SJSA1 (cell line): ENCODE results near the gene RNF214. TPM values are rescaled to one million over a fixed set of nuclear protein-coding genes. Genes with fewer than 3 reads are reported as not detected.

Source experiments
- DNase-seq, 2 experiments: peaks; one replicate each; pipeline ENCODE4 v3.0.0-alpha.2; 2015 to 2020; ENCODE audit warnings: low spot score in 2 of 2, low read depth in 1 of 2
- H3K27ac ChIP-seq: fragments of 250-450 bp; sonication (Bioruptor Pico); 2 replicates; pipeline ENCODE4 v1.5.1; 2020; ENCODE audit warnings: mild to moderate bottlenecking, moderate library complexity
- H3K27me3 ChIP-seq: fragments of 250-450 bp; sonication (Bioruptor Pico); replicated peaks from 2 replicates; pipeline ENCODE4 v1.5.1; 2020; ENCODE audit warnings: mild to moderate bottlenecking, moderate library complexity
- H3K36me3 ChIP-seq: fragments of 250-450 bp; sonication (Bioruptor Pico); 2 replicates; pipeline ENCODE4 v1.5.1; 2020; ENCODE audit warnings: mild to moderate bottlenecking
- H3K4me1 ChIP-seq: fragments of 250-450 bp; sonication (Bioruptor Pico); replicated peaks from 2 replicates; pipeline ENCODE4 v1.6.1; 2021; ENCODE audit warnings: mild to moderate bottlenecking
- H3K4me3 ChIP-seq: fragments of 250-450 bp; sonication (Bioruptor Pico); 2 replicates; pipeline ENCODE4 v1.5.1; 2020; ENCODE audit warnings: mild to moderate bottlenecking
- H3K9me3 ChIP-seq: fragments of 250-450 bp; sonication (Bioruptor Pico); replicated peaks from 2 replicates; pipeline ENCODE4 v1.5.1; 2020; ENCODE audit warnings: mild to moderate bottlenecking
- total RNA-seq: library from RNA; depleted of rRNA; stranded (reverse); fragments of >200 nt; shearing (Covaris generic); gene quantifications from 2 replicates; pipeline ENCODE4 v1.2.3, GENCODE V29; 2014

RNF214 gene
- total RNA-seq, 1 experiment from 2014 or later = 5.0 TPM

DNA sequence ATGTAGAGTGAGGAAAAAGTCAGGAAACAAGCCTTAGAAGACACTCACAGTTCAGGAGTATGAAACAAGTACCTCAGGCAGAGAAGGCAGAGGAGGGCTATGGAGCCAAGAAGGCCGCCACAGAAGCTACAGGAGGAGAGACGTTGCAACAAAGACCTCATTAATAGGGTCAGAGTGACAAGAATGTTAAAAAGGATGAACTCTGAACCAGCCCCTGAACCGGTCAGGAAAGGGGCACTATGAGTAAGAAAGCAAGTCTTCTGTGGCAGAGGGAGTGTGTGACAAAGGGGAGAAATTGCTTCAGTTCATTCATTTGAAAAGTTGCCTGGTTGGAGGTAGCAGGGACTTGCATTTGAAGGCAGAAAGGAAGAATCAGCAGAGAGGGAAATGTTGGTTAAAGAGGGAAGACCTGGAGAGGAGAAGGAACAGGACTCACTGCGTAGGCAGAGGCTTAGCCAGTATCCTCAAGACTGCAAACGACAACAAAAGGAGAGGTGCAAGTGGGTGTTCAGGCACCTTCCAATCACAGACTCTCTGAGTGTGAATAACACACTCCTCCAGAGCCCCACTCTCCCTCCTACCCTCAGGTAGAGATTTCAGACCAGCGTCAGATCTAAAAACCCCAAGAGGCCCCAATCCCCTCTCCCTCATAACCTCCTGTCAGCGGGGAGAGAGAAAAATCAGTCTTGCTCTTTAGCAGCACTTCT lies 17.9 kb upstream of the RNF214 start:
- no peak for DNase-seq
- Histone ChIP-seq H3K27ac (no peak overlapping the region), H3K36me3 (peaks cover 11% of the 10 kb centered on the region), H3K9me3 (no peaks in the 10 kb centered on the region), H3K4me3 (no peak overlapping the region), H3K4me1 (no peaks in the 10 kb centered on the region), H3K27me3 (no peaks in the 10 kb centered on the region)

DNA sequence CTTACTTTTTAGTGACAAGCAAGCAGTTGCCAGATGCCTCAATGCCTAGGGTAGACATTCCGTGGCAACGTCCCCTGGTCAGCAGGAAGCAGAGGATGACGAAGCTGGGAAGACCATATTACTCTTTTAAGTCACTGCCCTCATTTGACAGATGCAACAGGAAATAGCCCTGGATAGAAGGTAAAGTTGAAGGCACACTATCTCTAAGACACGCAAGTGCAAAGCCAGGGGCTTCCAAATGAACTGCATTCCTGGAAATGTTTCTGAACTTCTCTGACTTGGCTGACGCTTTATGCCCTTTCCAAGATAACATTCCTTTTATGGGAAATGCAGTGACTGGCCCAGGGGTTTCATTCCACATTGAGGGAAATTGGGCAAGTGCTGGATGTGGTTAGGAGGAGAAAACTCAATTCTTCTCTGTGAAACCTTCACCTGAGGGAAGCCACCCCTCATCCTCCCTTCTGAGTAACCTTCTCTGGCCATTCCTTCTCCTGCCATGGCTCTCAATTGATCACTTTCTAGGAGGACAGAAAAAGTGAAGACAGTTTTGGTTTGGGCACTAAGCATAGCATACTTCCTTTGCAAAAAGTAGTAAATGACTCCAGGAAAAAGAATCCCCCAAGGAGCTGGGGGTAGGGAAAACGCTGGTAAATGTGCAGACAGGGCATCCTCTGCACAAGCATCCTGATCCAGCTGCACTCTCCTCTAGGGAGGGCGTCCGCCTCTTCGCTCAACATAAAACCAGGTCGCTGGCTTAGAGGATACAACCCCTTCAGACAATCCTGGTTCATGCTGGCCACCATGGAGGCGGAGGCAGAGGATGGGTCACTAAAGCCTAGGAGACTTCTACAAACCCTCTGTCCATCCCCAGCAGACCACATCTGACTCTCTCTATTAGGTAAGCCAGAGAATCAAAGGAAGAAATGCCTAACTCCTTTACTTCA lies 15.1 kb upstream of the RNF214 start:
- H3K9me3 ChIP-seq = no peaks in the 10 kb centered on the region
- no peaks in the 10 kb centered on the region for H3K4me1 ChIP-seq
- no peak overlapping the region for H3K4me3 ChIP-seq
- no peak overlapping the region for H3K27ac ChIP-seq
- H3K36me3 ChIP-seq = peaks cover 12% of the 10 kb centered on the region
- no peak for DNase-seq
- H3K27me3 ChIP-seq = no peaks in the 10 kb centered on the region

DNA sequence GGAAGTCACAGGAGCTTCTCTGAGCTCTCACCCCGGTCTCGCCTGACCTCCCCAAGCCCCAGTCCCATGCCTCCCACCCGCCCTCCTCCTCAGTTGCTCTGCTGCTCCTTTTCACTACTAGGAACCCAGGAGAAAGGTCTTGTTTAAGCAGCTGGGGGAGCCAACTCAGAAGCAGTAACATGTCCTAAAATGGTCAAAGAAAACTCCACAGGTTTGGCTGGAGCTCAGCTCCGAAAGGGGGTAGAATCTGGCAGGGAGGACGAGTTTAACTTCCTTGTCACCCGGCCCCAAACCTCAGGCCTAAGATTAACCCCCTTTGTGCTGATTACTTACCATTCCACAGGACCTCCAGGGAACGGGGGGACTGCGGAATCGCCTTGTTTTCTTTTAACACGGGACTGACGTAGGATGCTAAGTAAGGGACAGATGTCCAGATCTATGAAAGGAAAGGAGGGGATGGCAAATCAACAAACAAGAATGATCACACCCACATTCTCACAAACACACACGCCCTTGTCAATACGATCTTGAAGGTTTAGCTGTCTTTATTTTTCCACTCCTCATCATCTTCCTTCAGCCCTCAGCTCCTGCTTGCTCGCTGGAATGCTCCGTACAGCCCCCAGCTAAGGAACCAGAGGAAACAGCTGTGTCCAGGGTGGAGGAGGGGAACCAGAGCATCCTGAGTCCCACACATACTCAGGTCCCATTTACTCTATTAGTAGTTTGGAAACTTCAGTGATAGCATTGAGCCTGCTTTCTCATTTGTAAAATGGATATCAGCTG lies 14.1 kb upstream of the RNF214 start:
- Histone ChIP-seq H3K4me1 (no peaks in the 10 kb centered on the region), H3K36me3 (peaks cover 12% of the 10 kb centered on the region), H3K27me3 (no peaks in the 10 kb centered on the region), H3K27ac (no peak overlapping the region), H3K9me3 (no peaks in the 10 kb centered on the region), H3K4me3 (no peak overlapping the region)
- DNase-seq = no peak

DNA sequence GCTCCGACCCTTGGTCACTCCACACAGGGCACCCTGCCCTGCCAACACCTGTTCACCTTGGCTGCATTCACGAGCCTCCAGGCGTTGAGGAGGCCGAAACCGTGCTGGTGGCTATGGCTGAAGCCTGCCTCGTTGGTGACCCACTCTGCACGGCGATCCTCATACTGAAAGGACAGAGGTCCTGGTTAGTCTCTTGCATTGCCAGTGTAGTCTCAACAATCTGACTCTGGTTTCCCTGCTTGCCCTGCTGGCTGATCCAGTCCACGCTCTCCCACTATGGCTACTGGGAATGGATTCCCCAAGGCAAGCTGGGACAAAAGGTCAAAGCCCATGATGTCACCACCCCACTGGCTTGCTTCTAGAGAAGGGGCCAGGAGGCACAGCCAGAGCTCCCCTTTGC lies 13.5 kb upstream of the RNF214 start:
- Histone ChIP-seq H3K36me3 (peaks cover 12% of the 10 kb centered on the region), H3K4me3 (no peak overlapping the region), H3K27me3 (no peaks in the 10 kb centered on the region), H3K9me3 (no peaks in the 10 kb centered on the region), H3K27ac (no peak overlapping the region), H3K4me1 (no peaks in the 10 kb centered on the region)
- no peak for DNase-seq

DNA sequence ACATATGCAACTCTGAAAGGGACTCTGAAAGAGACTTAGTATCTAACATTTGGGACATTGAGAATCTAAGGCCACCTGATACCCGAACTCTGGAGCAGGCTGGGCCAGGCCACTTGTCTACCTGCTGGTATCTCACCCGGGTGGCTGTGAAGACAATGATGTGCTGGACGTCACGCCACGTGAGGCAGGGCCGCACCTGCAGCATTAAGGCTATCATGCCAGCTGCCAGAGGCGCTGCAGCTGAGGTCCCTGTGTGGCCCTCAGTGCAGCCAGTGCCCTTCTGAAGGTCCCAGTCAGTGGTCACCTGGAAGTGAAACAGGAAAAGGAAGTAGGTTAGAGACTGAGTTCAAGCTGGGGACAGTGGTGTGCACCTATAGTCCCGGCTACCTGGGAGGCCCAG lies 13.0 kb upstream of the RNF214 start:
- no peak for DNase-seq
- no peak overlapping the region for H3K27ac ChIP-seq
- no peaks in the 10 kb centered on the region for H3K9me3 ChIP-seq
- no peak overlapping the region for H3K4me3 ChIP-seq
- peaks cover 12% of the 10 kb centered on the region for H3K36me3 ChIP-seq
- H3K4me1 ChIP-seq = no peaks in the 10 kb centered on the region
- no peaks in the 10 kb centered on the region for H3K27me3 ChIP-seq

DNA sequence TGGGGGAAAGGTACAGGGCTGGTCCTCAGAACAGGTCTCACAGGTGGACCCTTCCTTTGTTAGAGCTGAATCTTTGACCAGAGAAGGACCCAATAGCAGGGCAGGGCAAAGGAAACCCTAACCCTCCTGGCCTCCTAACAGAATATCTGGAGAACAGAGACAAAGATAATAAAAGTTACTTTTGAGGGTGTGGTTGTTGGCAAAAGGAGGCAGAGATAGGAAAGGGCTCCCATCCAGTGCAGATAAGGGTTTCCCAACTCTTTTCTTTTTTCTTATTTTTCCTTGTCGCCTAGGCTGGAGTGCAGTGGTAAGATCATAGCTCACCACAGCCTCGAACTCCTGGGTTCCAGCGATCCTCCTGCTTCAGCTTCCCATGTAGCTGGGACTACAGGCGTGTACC lies 12.5 kb upstream of the RNF214 start:
- Histone ChIP-seq H3K4me3 (no peak overlapping the region), H3K27ac (no peak overlapping the region)

DNA sequence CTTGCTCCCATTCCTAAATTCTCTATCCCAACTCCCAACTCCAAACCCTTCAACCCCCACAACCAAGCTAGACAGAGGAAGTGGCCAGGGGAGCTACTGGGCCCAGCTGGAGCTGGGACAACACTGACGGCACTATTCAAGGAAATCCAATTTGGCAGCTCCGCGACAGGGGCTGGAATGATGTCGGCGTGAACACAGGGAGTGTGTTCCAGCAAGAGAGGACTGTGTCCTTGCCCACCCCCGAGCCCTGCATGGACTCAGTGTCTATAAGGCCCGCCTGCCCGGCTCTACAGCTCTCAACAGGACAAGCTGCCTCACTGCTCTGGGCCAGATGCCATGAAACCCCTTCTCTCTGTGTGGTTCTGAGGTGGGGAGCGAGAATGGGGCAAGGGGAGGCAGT lies 11.9 kb upstream of the RNF214 start:
- Histone ChIP-seq H3K4me3 (no peak overlapping the region), H3K27ac (no peak overlapping the region), H3K27me3 (no peaks in the 10 kb centered on the region), H3K36me3 (peaks cover 12% of the 10 kb centered on the region), H3K9me3 (no peaks in the 10 kb centered on the region), H3K4me1 (no peaks in the 10 kb centered on the region)
- no peak for DNase-seq

More for the DNA sequence above, 12.5 kb upstream of the RNF214 start:
- H3K4me1 ChIP-seq = no peaks in the 10 kb centered on the region
- H3K27me3 ChIP-seq = no peaks in the 10 kb centered on the region
- no peaks in the 10 kb centered on the region for H3K9me3 ChIP-seq
- DNase-seq = no peak
- H3K36me3 ChIP-seq = peaks cover 12% of the 10 kb centered on the region

DNA sequence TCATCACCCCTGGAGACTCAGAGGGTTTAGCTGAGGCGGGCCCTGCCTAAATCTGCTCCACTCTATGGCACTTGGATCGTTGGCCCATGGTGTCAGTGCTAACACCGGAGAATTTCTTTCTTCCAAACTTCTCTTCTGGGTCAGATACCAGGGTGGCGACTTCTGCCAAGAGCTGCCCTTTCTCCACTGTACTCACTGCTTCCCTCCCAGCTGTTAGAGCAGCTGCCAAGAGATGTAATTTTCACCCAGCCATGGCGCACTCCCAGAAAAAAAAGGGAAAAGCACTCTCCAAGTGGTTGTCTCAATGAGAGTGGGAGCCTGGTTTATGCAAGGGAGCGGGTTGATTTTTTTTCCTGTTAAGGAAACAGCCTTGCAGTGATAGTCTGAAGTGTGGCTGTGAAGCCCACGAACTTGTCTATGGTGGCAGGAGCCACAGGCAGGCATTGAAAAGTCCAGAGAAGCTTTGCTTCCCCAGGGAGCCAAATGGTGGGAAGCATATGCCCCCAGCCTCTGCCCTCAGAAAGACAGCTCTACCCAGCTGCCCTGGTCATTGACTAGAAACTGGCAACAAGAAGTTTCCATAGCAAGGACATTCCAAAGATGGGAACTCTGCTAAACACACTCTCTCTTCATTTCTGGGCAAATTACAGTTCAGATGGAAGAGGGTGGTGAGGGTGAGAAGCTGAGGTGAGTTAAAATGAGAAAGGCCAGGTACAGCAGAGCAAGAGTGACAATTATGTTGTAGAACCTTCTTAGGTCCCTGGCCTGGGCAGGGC lies 11.3 kb upstream of the RNF214 start:
- Histone ChIP-seq H3K9me3 (no peaks in the 10 kb centered on the region), H3K27me3 (no peaks in the 10 kb centered on the region), H3K36me3 (peaks cover 12% of the 10 kb centered on the region), H3K27ac (no peak overlapping the region), H3K4me3 (no peak overlapping the region), H3K4me1 (no peaks in the 10 kb centered on the region)
- no peak for DNase-seq

DNA sequence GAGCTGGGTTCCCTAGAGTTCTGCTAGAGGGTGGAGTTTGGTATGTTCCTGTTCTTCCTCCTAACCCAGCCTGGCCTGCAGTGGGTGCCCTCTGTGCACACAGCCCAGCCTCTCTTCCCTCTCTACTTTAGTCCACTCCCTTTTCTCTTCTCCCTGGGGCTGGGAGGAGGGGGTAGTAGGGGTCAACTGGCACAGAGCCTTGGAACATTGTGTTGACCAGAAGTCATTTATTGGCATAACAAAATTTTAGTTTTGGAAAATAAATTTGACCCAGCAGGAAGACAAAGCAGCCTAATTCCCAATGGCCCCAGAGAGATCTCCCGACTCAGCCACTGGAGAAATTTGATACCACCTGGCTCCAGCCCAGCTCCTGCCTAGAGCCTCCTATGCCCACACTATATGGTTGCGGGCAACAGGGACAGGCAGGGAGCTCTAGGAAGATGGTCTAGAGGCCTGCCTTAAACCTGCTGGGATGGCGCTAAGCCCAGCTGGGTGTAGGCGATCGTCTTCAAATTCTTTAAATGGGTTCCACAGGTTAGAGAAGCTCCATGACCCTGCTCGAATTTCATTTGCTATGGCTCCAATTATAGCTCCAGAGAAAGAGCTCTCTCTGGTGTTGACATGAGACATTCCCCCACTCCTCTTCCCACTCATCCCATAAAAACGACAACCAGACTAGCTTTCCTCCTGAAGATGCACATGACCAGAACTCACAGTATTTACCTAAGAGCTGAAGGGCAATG lies 10.5 kb upstream of the RNF214 start:
- H3K9me3 ChIP-seq = no peaks in the 10 kb centered on the region
- no peaks in the 10 kb centered on the region for H3K27me3 ChIP-seq
- DNase-seq = no peak
- H3K4me1 ChIP-seq = no peaks in the 10 kb centered on the region
- no peak overlapping the region for H3K4me3 ChIP-seq
- H3K36me3 ChIP-seq = peaks cover 12% of the 10 kb centered on the region
- no peak overlapping the region for H3K27ac ChIP-seq

DNA sequence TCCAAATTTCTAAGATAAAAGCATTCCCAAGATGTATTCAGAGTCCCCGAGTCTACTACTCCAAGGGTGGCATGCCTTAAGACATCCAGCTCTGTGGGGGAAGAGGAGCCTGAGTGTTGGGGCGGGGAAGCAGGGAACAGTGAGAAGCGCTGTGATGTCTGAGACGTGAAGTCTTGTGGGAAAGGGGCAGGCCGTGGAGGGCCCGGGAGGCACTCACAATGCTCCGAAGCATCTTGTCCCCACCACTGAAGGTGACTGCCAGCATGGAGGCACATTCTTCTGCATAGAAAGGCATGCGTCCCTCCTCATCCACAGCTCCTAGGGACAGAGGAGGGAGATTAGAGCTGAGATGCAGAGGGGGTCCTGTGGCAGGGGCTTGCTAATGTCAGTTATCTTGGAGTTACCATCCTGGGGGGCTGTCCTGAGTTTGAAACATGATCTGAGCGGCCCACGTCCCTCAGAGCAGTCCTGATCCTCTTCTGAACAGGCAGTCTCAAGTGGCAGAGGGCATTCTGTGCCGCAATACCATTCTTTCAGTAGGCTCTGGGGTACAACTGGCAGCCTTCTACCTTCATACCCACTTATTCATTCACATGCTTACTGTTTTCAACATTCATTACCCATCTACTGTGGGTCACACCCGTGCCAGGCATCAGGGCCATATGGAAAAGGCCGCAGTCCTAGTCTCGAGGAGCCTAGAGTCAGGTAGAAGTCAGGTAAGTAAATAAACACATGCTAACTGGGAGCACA lies 9.3 kb upstream of the RNF214 start:
- DNase-seq = no peak
- Histone ChIP-seq H3K27ac (no peak overlapping the region), H3K9me3 (no peaks in the 10 kb centered on the region), H3K4me3 (no peak overlapping the region), H3K27me3 (no peaks in the 10 kb centered on the region), H3K4me1 (no peaks in the 10 kb centered on the region), H3K36me3 (peaks cover 12% of the 10 kb centered on the region)

DNA sequence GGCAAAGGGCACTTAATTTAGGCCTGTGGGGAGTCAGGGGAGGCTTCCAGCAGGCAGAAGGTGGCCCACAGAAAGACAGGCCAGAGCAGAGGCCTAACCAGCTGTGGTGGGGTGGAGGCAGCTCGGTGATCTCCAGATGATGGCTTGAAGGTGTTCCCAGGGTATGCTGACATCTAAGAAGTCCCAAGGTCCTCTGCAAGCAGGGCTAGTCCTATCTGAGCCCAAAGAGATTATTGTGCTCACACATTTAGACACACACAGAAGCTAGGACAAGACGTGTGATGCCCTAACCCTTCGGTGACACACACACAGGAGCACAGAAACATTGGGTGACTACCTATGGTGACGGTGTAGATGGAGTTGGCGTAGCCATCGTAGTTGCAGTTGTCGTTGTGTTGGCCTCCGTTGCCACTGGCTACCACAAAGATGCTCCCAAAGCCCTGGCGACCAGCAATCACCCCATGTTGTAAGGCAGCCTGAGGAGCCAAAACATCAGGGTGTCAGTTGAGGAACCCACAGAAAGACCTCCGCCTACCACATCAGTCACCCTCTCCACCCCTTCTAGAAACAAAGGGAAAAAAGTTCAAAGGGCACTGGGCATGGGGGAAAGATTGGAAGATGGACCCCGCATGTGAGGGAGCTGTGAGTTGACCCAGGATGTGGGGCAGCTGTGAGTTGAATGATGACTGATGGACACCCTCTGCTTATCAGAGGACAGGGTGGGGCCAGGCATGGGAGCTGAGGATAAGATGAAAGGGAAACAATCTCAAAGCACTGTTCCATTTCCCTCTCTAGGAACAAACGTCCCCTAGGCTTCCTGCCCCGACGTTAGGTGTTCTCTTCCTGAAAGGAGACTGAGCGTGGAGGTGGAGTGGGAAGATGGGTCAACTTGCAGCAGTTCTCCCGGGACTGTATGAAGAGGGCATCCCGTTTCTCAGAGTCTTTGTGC lies 8.5 kb upstream of the RNF214 start:
- Histone ChIP-seq H3K4me3 (no peak overlapping the region), H3K4me1 (no peaks in the 10 kb centered on the region), H3K36me3 (peaks cover 7% of the 10 kb centered on the region), H3K27me3 (no peaks in the 10 kb centered on the region), H3K9me3 (no peaks in the 10 kb centered on the region), H3K27ac (no peak overlapping the region)
- no peak for DNase-seq
